ENCODE measurements around the gene HDLBP.
"Not testable (repeated sequence)": the region's sequence is repeated elsewhere in the genome, so short reads cannot be mapped to it uniquely, and the experiment has no call there.

HDLBP gene

DNA sequence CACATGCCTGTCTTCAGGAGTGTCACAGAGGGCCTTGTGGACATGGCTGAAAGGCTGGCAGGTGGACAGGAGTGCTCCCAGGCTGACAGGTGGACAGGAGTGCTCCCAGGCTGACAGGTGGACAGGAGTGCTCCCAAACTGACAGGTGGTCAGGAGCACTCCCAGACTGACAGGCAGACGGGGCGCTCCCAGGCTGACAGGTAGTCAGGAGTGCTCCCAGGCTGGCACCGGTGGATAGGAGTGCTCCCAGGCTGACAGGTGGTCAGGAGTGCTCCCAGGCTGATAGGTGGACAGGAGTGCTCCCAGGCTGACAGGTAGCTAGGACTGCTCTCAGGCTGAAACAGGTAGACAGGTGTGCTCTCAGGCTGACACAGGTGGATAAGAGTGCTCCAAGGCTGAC lies 110.4 kb downstream of the HDLBP start:
- DNase-seq: no peak
- in situ Hi-C loops (cut with MboI; ENCODE audit: low pct_unique_long_range_greater_than_20kb, low sequenced_read_pairs): no loop called here

GRCh38 chr2:241204490-241204889 lies 111.0 kb downstream of the HDLBP start:
- in situ Hi-C loops (cut with MboI; ENCODE audit: low pct_unique_long_range_greater_than_20kb, low sequenced_read_pairs): no loop called here
- no peak for DNase-seq

GRCh38 chr2:241204010-241204384 lies 111.5 kb downstream of the HDLBP start:
- in situ Hi-C loops (cut with MboI; ENCODE audit: low pct_unique_long_range_greater_than_20kb, low sequenced_read_pairs): no loop called here
- DNase-seq: no peak

GRCh38 chr2:241203218-241204009 lies 112.1 kb downstream of the HDLBP start:
- DNase-seq: no peak
- in situ Hi-C loops (cut with MboI; ENCODE audit: low pct_unique_long_range_greater_than_20kb, low sequenced_read_pairs): no loop called here

DNA sequence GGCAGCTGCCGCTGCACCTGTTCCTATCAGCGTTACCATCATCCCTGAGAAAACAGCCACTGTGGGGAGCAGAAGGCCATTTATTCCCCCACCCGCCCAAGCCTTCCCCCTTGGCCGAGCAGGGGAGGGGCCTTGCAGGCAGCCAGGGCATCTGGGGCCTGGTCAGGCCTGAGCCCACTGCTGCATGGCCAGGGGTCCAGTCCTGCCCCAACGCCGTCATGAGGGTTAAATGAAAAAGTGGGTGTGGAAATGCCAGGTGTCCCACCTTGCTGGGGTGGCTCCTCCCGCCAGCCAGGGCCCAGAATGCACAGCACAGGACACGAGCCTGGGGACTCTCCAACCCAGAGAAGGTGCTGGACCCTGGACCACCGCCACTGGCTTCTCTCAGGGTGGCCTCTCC lies 112.8 kb downstream of the HDLBP start:
- DNase-seq: no peak
- in situ Hi-C loops (cut with MboI; ENCODE audit: low pct_unique_long_range_greater_than_20kb, low sequenced_read_pairs): no loop called here

DNA sequence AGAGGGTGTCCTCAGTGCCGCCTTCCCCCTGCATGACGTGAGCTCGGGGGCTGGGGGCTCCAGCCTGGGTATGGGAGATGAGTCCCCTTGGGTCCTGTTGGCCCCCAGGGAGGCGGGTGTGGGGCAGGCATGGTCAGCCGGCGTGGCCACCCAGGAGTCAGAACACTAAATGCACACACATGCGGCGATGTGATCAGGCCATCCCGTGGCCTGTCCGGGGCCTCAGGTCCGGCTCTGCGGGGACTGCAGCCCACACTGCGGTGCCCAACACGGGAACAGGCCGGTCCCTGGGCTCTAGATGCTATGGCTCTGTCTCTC lies 113.2 kb downstream of the HDLBP start:
- in situ Hi-C loops (cut with MboI; ENCODE audit: low pct_unique_long_range_greater_than_20kb, low sequenced_read_pairs): no loop called here
- no peak for DNase-seq

GRCh38 chr2:241201445-241202267 lies 113.8 kb downstream of the HDLBP start:
- in situ Hi-C loops (cut with MboI; ENCODE audit: low pct_unique_long_range_greater_than_20kb, low sequenced_read_pairs): no loop called here
- DNase-seq: no peak

- in situ Hi-C loops (cut with MboI; ENCODE audit: low pct_unique_long_range_greater_than_20kb, low sequenced_read_pairs): no loop called here
- DNase-seq: no peak
Observed at GRCh38 chr2:241200822-241201395, 114.6 kb downstream of the HDLBP start.

- in situ Hi-C loops (cut with MboI; ENCODE audit: low pct_unique_long_range_greater_than_20kb, low sequenced_read_pairs): no loop called here
- DNase-seq: no peak
Observed at GRCh38 chr2:241199897-241200821, 115.3 kb downstream of the HDLBP start.

DNA sequence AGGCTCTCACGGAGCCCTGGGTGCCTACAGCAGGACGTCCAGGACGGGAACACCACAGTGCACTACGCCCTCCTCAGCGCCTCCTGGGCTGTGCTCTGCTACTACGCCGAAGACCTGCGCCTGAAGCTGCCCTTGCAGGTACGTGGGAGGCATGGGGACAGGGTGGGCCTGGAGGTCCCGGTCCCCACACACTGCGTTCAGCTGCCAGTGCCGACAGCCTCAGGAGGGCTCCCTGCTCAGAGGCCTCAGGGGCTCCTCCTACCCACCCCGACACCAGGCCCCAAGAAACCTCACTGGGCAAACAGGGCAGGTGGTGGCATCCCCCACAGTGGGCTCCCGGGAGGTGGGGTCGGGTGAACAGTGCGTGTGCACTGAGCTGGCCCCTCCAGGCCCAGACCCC lies 116.2 kb downstream of the HDLBP start:
- DNase-seq: no peak
- in situ Hi-C loops (cut with MboI; ENCODE audit: low pct_unique_long_range_greater_than_20kb, low sequenced_read_pairs): no loop called here

- in situ Hi-C loops (cut with MboI; ENCODE audit: low pct_unique_long_range_greater_than_20kb, low sequenced_read_pairs): no loop called here
- DNase-seq: no peak
Observed at GRCh38 chr2:241198381-241199279, 116.8 kb downstream of the HDLBP start.

DNA sequence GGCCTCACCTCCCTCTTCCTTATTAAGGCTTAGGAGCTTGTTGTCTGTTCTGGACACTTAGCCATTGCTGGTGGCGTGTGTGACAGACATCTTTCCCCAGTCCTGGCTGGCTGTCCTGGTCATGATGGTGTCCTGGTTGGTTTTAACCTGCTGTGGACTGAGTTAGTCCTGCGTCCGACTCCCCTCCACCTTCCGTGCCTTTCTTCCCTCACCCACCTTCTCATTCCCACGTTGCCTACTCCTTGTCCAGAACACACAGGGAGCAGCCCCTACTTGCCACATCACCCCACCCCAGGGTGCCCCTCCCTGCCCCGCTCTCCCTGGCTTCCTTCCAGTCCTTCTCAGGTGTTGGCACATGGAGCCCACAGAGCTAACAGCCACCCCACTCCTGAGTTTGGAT lies 117.5 kb downstream of the HDLBP start:
- in situ Hi-C loops (cut with MboI; ENCODE audit: low pct_unique_long_range_greater_than_20kb, low sequenced_read_pairs): no loop called here
- DNase-seq: no peak

DNA sequence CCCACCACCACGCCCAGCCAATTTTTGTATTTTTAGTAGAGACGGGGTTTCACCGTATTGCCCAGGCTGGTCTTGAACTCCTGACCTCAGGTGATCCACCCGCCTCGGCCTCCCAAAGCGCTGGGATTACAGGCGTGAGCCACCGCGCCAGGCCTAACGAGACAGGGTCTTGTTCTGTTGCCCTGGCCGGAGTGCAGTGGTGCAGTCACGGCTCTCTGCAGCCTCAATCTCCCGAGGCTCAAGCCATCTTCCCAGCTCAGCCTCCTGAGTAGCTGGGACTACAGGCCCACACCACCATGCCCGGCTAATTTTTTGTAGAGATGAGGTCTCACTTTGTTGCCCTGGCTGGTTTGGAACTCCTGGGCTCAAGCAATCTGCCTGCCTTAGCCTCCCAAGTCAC lies 118.2 kb downstream of the HDLBP start:
- in situ Hi-C loops (cut with MboI; ENCODE audit: low pct_unique_long_range_greater_than_20kb, low sequenced_read_pairs); DNase-seq: not testable (repeated sequence)

- in situ Hi-C loops (cut with MboI; ENCODE audit: low pct_unique_long_range_greater_than_20kb, low sequenced_read_pairs): no loop called here
- no peak for DNase-seq
Observed at GRCh38 chr2:241195506-241196130, 119.9 kb downstream of the HDLBP start.

- in situ Hi-C loops (cut with MboI; ENCODE audit: low pct_unique_long_range_greater_than_20kb, low sequenced_read_pairs): no loop called here
- no peak for DNase-seq
Observed at GRCh38 chr2:241194811-241195210, 120.7 kb downstream of the HDLBP start.

- DNase-seq: no peak
- in situ Hi-C loops (cut with MboI; ENCODE audit: low pct_unique_long_range_greater_than_20kb, low sequenced_read_pairs): no loop called here
Observed at GRCh38 chr2:241193271-241193670, 122.2 kb downstream of the HDLBP start.

DNA sequence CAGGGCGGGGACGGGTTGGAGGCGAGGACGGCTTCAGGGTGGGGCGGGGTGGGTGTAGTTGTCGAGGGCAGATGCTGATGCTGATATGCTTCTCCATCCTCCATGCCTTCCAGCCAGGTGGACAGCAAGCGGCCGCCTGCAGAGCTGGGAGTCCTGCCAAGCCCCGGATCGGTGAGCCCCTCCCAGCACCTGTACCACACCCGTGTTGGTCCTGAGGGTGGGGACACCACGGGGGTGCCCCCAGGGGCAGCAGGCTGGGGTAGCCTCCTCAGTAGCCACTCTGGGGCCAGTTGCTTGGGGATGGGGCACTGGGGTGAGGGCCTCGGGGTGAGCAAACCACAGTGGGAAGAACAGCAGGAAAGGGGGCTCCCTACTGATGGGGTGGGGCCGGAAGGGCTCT lies 124.4 kb downstream of the HDLBP start:
- in situ Hi-C loops (cut with MboI; ENCODE audit: low pct_unique_long_range_greater_than_20kb, low sequenced_read_pairs): no loop called here
- DNase-seq: no peak
